Keratinocyte (primary cell): ENCODE data around the gene MYMX. TPM values are rescaled to one million over a fixed set of nuclear protein-coding genes. Genes with fewer than 3 reads are reported as not detected.

Source experiments
- DNase-seq: peaks from one replicate; pipeline ENCODE4 v3.0.0-alpha.2; 2011; ENCODE audit warnings: low read depth, missing footprints, low spot score
- FAIRE-seq: peaks from 2 replicates; lab custom pipeline; 2011; peaks lifted over from hg19 to GRCh38; lab: Jason Lieb, UNC
- H2AFZ ChIP-seq: 2 replicates; pipeline ENCODE4 v1.6.0; 2012; ENCODE audit warnings: low read length, control low read depth, inconsistent platforms; ENCODE audit not compliant: control insufficient read depth
- H3K27ac ChIP-seq: 2 replicates; pipeline ENCODE4 v1.5.1; 2011; ENCODE audit warnings: low read length; ENCODE audit not compliant: control insufficient read depth, insufficient read depth
- H3K27me3 ChIP-seq: 3 replicates; pipeline ENCODE4 v1.6.0; 2011; ENCODE audit warnings: low read length; ENCODE audit not compliant: control insufficient read depth, insufficient read depth; ENCODE audit errors: extremely low read depth
- H3K36me3 ChIP-seq, 2 experiments: 2 replicates in 1 of 2; 3 replicates in 1 of 2; pipeline ENCODE4 v1.5.1; 2011; ENCODE audit warnings: low read length in 2 of 2, mild to moderate bottlenecking in 1 of 2; ENCODE audit not compliant: control insufficient read depth in 2 of 2, insufficient read depth in 2 of 2; ENCODE audit errors: extremely low read depth in 1 of 2
- H3K4me1 ChIP-seq: 3 replicates; pipeline ENCODE4 v1.5.1; 2011; ENCODE audit warnings: low read length; ENCODE audit not compliant: control insufficient read depth, insufficient read depth; ENCODE audit errors: extremely low read depth
- H3K4me2 ChIP-seq: 3 replicates; pipeline ENCODE4 v1.6.0; 2011; ENCODE audit warnings: low read depth, low read length; ENCODE audit not compliant: control insufficient read depth, insufficient read depth; ENCODE audit errors: extremely low read depth
- H3K4me3 ChIP-seq, 3 experiments: fragments of 200-600 bp in 1 of 3; sonication (generic) in 1 of 3; 2 replicates in 2 of 3; 3 replicates in 1 of 3; pipeline ENCODE4 v1.5.1; 2011 to 2016; ENCODE audit warnings: low read length in 3 of 3, mild to moderate bottlenecking in 3 of 3, control low read depth in 2 of 3, inconsistent platforms in 1 of 3, low read depth in 1 of 3, mixed read lengths in 1 of 3, mixed run types in 1 of 3, moderate library complexity in 1 of 3; ENCODE audit not compliant: control insufficient read depth in 2 of 3, insufficient read depth in 2 of 3; ENCODE audit errors: extremely low read depth in 1 of 3
- H3K79me2 ChIP-seq: 2 replicates; pipeline ENCODE4 v1.6.0; 2012; ENCODE audit warnings: low read length; ENCODE audit not compliant: control insufficient read depth, insufficient read depth
- H3K9ac ChIP-seq: 3 replicates; pipeline ENCODE4 v1.6.0; 2011; ENCODE audit warnings: low read length; ENCODE audit not compliant: control insufficient read depth, insufficient read depth; ENCODE audit errors: extremely low read depth
- H3K9me1 ChIP-seq: 3 replicates; pipeline ENCODE4 v1.6.0; 2011; ENCODE audit warnings: low read length; ENCODE audit not compliant: control insufficient read depth, insufficient read depth; ENCODE audit errors: extremely low read depth
- H3K9me3 ChIP-seq: 2 replicates; pipeline ENCODE4 v1.5.1; 2012; ENCODE audit warnings: low read depth, low read length; ENCODE audit not compliant: control insufficient read depth
- H4K20me1 ChIP-seq: 3 replicates; pipeline ENCODE4 v1.6.0; 2011; ENCODE audit warnings: low read length; ENCODE audit not compliant: control insufficient read depth, insufficient read depth; ENCODE audit errors: extremely low read depth
- EZH2 ChIP-seq: IDR thresholded peaks from one replicate; pipeline ENCODE4 v1.6.1; 2012; ENCODE audit warnings: inconsistent platforms, mild to moderate bottlenecking, low read length, moderate library complexity
- dilution Hi-C: fragments of 300-500 bp; cut with MboI; formaldehyde crosslinking; loops from one replicate; pipeline ENCODE4 v1.7.0; 2020; ENCODE audit warnings: low sequenced_read_pairs; ENCODE audit not compliant: extremely low pct_ligation_motif_present
- polyA plus RNA-seq, 5 experiments: library from polyadenylated mRNA; depleted of rRNA in 3 of 5; stranded (reverse) in 3 of 5; stranded (forward) in 1 of 5; unstranded in 1 of 5; fragments of >200 nt; gene quantifications; 1 replicate in 1 of 5; 2 replicates in 3 of 5; 3 replicates in 1 of 5; pipeline versions ENCODE4 v1.2.1 to v1.2.3, GENCODE V29; 2011 to 2012; ENCODE audit warnings: missing spikeins in 2 of 5, low read depth in 1 of 5, low replicate concordance in 1 of 5
- TF ChIP-seq, protein P1 (sequence below), 3 experiments: IDR thresholded peaks in 1 of 3; conservative IDR thresholded peaks in 1 of 3; optimal IDR thresholded peaks in 1 of 3; 2 replicates in 2 of 3; 3 replicates in 1 of 3; pipeline versions ENCODE3 to v1.5.1; 2011; ENCODE audit warnings: low read length in 3 of 3, mild to moderate bottlenecking in 3 of 3, moderate library complexity in 2 of 3, control low read depth in 1 of 3, inconsistent platforms in 1 of 3; ENCODE audit not compliant: insufficient read depth in 2 of 3; ENCODE audit errors: extremely low read depth in 1 of 3

Gene MYMX
- polyA plus RNA-seq, 1 donor (not counting 4 experiments of a cell fraction or from before 2014, with no cell fraction given): 0.09 TPM

DNA sequence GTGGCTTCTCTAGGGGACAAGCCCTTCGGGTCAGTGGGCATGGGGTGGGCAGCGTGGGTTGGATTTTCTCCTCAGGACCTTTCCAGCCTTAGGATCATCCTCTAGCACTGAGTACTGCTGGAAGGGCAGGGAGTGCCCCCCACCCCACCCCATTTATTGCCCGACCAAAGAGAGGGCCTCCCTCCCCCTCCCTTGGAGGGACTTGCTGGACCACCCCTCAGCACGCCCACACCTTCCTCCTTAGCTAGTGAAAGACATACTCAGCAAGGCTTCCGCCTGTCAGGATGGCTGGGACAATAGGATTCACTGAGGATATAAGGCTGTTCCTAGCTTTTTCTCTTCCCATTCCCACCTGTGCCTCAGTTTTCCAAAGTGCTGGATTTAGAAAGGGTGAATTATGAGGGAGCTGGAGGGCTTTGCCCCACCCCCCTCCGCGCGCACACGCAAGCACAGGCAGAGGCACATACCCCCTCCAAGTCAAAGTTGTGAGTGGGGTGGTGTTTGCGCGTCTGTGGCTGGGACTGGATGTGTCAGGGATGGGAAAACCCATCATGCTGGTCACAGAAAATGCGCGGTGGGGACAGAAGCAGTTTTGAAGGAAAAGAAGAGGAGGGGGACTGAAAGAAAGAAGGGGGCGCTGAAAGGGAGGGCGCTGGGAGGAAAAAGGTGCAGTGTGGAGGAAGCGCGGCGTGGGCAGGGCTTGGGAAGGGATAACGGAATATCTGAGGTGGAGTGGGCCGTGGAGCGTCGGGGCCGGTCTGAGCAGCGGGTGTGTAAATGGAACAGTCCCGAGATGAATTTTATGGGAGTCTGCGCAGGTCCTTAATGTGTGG, 6.0 kb downstream of the MYMX start:
- no peak for FAIRE-seq
- dilution Hi-C loops: no loop called here
- H3K27me3 ChIP-seq: no peaks in the 10 kb centered on the region

DNA sequence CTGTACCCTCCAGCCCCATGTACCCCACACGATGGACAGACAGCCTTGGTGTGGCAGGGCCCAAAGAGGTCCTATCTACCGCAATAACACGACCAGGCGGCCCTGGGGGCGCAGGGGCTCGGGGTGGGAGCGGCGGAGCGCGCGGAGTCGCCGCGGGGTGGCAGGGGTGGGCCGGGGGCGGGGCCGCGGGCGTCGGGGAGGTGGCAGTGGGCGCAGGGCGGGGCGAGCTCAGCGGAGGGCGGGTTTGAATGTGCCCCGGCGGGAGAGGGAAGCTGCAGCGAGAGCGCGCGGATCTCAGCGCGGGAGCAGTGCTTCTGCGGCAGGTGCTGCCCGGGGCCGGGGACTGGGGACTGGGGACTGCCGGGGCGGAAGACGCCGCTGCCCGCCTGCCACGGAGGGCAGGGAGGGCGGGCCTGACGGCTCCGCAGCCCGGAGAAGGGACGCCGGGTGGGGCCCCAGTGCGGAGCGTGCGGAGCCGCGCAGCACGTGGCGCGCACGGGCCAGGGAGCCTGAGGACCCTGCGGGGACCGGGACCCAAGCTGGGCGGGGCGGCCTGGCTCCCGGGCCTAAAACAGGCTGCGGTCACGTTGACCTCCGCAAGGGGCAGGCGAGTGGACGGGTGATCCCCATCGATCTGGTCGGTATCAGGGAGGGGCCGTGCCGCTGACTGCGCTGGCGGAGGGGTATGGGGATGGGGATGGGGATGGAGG, 6.7 kb downstream of the MYMX start, which contains the start of gene SLC29A1:
Gene SLC29A1, plus strand, starts transcription at position 277 of the 710 bp plus-strand sequence. CDS start 3,719 bp downstream, outside the sequence.
- TF ChIP-seq, protein P1, sequence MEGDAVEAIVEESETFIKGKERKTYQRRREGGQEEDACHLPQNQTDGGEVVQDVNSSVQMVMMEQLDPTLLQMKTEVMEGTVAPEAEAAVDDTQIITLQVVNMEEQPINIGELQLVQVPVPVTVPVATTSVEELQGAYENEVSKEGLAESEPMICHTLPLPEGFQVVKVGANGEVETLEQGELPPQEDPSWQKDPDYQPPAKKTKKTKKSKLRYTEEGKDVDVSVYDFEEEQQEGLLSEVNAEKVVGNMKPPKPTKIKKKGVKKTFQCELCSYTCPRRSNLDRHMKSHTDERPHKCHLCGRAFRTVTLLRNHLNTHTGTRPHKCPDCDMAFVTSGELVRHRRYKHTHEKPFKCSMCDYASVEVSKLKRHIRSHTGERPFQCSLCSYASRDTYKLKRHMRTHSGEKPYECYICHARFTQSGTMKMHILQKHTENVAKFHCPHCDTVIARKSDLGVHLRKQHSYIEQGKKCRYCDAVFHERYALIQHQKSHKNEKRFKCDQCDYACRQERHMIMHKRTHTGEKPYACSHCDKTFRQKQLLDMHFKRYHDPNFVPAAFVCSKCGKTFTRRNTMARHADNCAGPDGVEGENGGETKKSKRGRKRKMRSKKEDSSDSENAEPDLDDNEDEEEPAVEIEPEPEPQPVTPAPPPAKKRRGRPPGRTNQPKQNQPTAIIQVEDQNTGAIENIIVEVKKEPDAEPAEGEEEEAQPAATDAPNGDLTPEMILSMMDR (optimal IDR thresholded peaks at IDR 0.05 in 1 of 3, IDR thresholded peaks at IDR 0.05 in 1 of 3, conservative IDR thresholded peaks at IDR 0.05 in 1 of 3; ENCODE audit: extremely low read depth in 1 of 3, insufficient read depth in 2 of 3, low read length in 3 of 3): no peak
- TF ChIP-seq EZH2: no peak
- Histone ChIP-seq H3K4me1 (peaks cover 46% of the 10 kb centered on the region), H3K79me2 (peaks cover 22% of the 10 kb centered on the region), H3K27me3 (no peaks in the 10 kb centered on the region), H3K4me2 (peak within 1 kb of the TSS; percentile 89), H3K4me3 (peak within 1 kb of the TSS; percentile 60 to 88 (median 82)), H2AFZ (peak within 1 kb of the TSS; percentile 88), H3K27ac (peak within 1 kb of the TSS; percentile 13), H3K9me1 (no peaks in the 10 kb centered on the region), H3K9me3 (no peaks in the 10 kb centered on the region), H3K36me3 (peaks cover 4 to 7% of the 10 kb centered on the region in 2 experiments), H4K20me1 (no peaks in the 10 kb centered on the region), H3K9ac (peak within 1 kb of the TSS; percentile 58)
- dilution Hi-C loops: no loop called here
- no peak for FAIRE-seq
- no peak for DNase-seq

More for the DNA sequence above, 6.0 kb downstream of the MYMX start:
- Histone ChIP-seq H4K20me1 (no peaks in the 10 kb centered on the region), H3K36me3 (peaks cover 0 to 7% of the 10 kb centered on the region in 2 experiments), H3K4me2 (peak overlapping the region; percentile 76), H3K4me3 (peak overlapping the region; percentile 38 to 82 (median 60)), H3K9me3 (no peaks in the 10 kb centered on the region), H3K9me1 (no peaks in the 10 kb centered on the region), H3K27ac (no peak overlapping the region), H2AFZ (peak overlapping the region; percentile 88), H3K4me1 (peaks cover 47% of the 10 kb centered on the region), H3K9ac (no peak overlapping the region), H3K79me2 (peaks cover 22% of the 10 kb centered on the region)
- DNase-seq: no peak
- TF ChIP-seq, protein P1 (optimal IDR thresholded peaks at IDR 0.05 in 1 of 3, IDR thresholded peaks at IDR 0.05 in 1 of 3, conservative IDR thresholded peaks at IDR 0.05 in 1 of 3; ENCODE audit: extremely low read depth in 1 of 3, insufficient read depth in 2 of 3, low read length in 3 of 3): no peak
- no peak for TF ChIP-seq EZH2
